HEK293 (cell line): ENCODE results near the gene MTMR3.
A peak's percentile ranks its signal among the peaks of the same experiment; 100 is the strongest.

Source experiments
- CTCF ChIA-PET: fragments of 350-600 bp; formaldehyde crosslinking; extraction: SDS; loops from one replicate; lab custom pipeline; 2021; ENCODE audit warnings: antibody characterized with exemption; lab: Yijun Ruan, JAX
- POLR2A ChIA-PET: fragments of 300-600 bp; formaldehyde crosslinking; extraction: SDS; loops from one replicate; lab custom pipeline; 2020; ENCODE audit warnings: antibody characterized with exemption, inconsistent platforms; lab: Yijun Ruan, JAX
- H3K27ac ChIP-seq: fragments of 200-500 bp; sonication (Bioruptor generic); 2 replicates; pipeline ENCODE4 v1.5.1; 2014; ENCODE audit warnings: low read depth, low read length, control low read depth, inconsistent platforms; ENCODE audit errors: extremely low read depth
- H3K36me3 ChIP-seq, 2 experiments: fragments of 200-500 bp in 1 of 2; sonication (Bioruptor generic) in 1 of 2; 1 replicate in 1 of 2; 2 replicates in 1 of 2; pipeline ENCODE4 v1.5.1; 2014 to 2017; ENCODE audit warnings: inconsistent platforms in 2 of 2, low read length in 2 of 2; ENCODE audit not compliant: control insufficient read depth in 2 of 2, insufficient read depth in 1 of 2
- H3K4me1 ChIP-seq: fragments of 200-500 bp; sonication (Bioruptor generic); 2 replicates; pipeline ENCODE4 v1.5.1; 2014; ENCODE audit warnings: mild to moderate bottlenecking, low read length, inconsistent platforms; ENCODE audit not compliant: control insufficient read depth, insufficient read depth
- H3K4me3 ChIP-seq: 2 replicates; pipeline ENCODE4 v1.5.1; 2011; ENCODE audit warnings: low read depth, mild to moderate bottlenecking, control low read depth, low read length, moderate library complexity
- H3K9me3 ChIP-seq: fragments of 200-500 bp; sonication (Bioruptor generic); 2 replicates; pipeline ENCODE4 v1.5.1; 2014; ENCODE audit warnings: low read depth, low read length, inconsistent platforms; ENCODE audit not compliant: control insufficient read depth, insufficient read depth
- GLIS1 ChIP-seq: fragments of 450-650 bp; formaldehyde crosslinking; IDR thresholded peaks from 2 replicates; pipeline ENCODE4 v1.5.1; 2016; ENCODE audit warnings: missing biosample characterization, missing genetic modification characterization
- IKZF3 ChIP-seq: fragments of 450-650 bp; IDR thresholded peaks from 2 replicates; pipeline ENCODE4 v1.5.0; 2018; ENCODE audit warnings: missing biosample characterization, mild to moderate bottlenecking, missing genetic modification characterization, moderate library complexity
- SP2 ChIP-seq: fragments of 450-650 bp; formaldehyde crosslinking; IDR thresholded peaks from 2 replicates; pipeline ENCODE4 v1.5.1; 2016; ENCODE audit warnings: missing biosample characterization, missing genetic modification characterization
- SP7 ChIP-seq: fragments of 450-650 bp; formaldehyde crosslinking; IDR thresholded peaks from 2 replicates; pipeline ENCODE4 v1.5.1; 2016; ENCODE audit warnings: missing biosample characterization, missing genetic modification characterization
- YY2 ChIP-seq: fragments of 450-650 bp; formaldehyde crosslinking; IDR thresholded peaks from 2 replicates; pipeline ENCODE4 v1.5.1; 2016; ENCODE audit warnings: missing biosample characterization, missing genetic modification characterization
- ZFHX2 ChIP-seq: fragments of 450-650 bp; formaldehyde crosslinking; conservative IDR thresholded peaks from 2 replicates; pipeline ENCODE4 v1.5.1; 2016; ENCODE audit warnings: missing biosample characterization, missing genetic modification characterization
- ZFP37 ChIP-seq: fragments of 450-650 bp; formaldehyde crosslinking; IDR thresholded peaks from 2 replicates; pipeline ENCODE4 v1.5.1; 2016; ENCODE audit warnings: missing biosample characterization, missing genetic modification characterization
- ZIC2 ChIP-seq: fragments of 450-650 bp; formaldehyde crosslinking; IDR thresholded peaks from 2 replicates; pipeline ENCODE4 v1.5.1; 2016; ENCODE audit warnings: missing biosample characterization, missing genetic modification characterization
- ZNF169 ChIP-seq: fragments of 450-650 bp; formaldehyde crosslinking; IDR thresholded peaks from 2 replicates; pipeline ENCODE4 v1.5.1; 2016; ENCODE audit warnings: missing biosample characterization, missing genetic modification characterization
- ZNF174 ChIP-seq: fragments of 450-650 bp; formaldehyde crosslinking; IDR thresholded peaks from 2 replicates; pipeline ENCODE4 v1.5.0; 2017; ENCODE audit warnings: missing biosample characterization, mild to moderate bottlenecking, missing genetic modification characterization
- ZNF18 ChIP-seq: fragments of 450-650 bp; formaldehyde crosslinking; IDR thresholded peaks from 2 replicates; pipeline ENCODE4 v1.5.1; 2016; ENCODE audit warnings: missing biosample characterization, missing genetic modification characterization
- ZNF274 ChIP-seq, 2 experiments: fragments of 200-500 bp in 1 of 2; fragments of 450-650 bp in 1 of 2; sonication (Bioruptor generic) in 1 of 2; formaldehyde crosslinking in 1 of 2; IDR thresholded peaks; 2 replicates each; pipeline versions ENCODE4 v1.5.1 to v1.6.1; 2014 to 2016; ENCODE audit warnings: borderline replicate concordance in 1 of 2, inconsistent platforms in 1 of 2, low read length in 1 of 2, missing biosample characterization in 1 of 2, missing genetic modification characterization in 1 of 2
- ZNF280D ChIP-seq: fragments of 450-650 bp; formaldehyde crosslinking; IDR thresholded peaks from 2 replicates; pipeline ENCODE4 v1.5.1; 2016; ENCODE audit warnings: missing biosample characterization, missing genetic modification characterization
- ZNF391 ChIP-seq: fragments of 450-650 bp; formaldehyde crosslinking; IDR thresholded peaks from 2 replicates; pipeline ENCODE4 v1.5.1; 2016; ENCODE audit warnings: low read depth, missing biosample characterization, missing genetic modification characterization, borderline replicate concordance
- ZNF394 ChIP-seq: fragments of 450-650 bp; formaldehyde crosslinking; IDR thresholded peaks from 2 replicates; pipeline ENCODE4 v1.5.1; 2016; ENCODE audit warnings: missing biosample characterization, missing genetic modification characterization, mild to moderate bottlenecking, moderate library complexity, borderline replicate concordance
- ZNF449 ChIP-seq: fragments of 450-650 bp; formaldehyde crosslinking; IDR thresholded peaks from 2 replicates; pipeline ENCODE4 v1.5.1; 2017; ENCODE audit warnings: missing biosample characterization, mild to moderate bottlenecking, missing genetic modification characterization, moderate library complexity
- ZNF510 ChIP-seq: fragments of 450-650 bp; formaldehyde crosslinking; IDR thresholded peaks from 2 replicates; pipeline ENCODE4 v1.5.1; 2018; ENCODE audit warnings: mild to moderate bottlenecking, missing genetic modification characterization, missing biosample characterization; ENCODE audit not compliant: insufficient replicate concordance
- ZNF629 ChIP-seq: fragments of 450-650 bp; formaldehyde crosslinking; IDR thresholded peaks from 2 replicates; pipeline ENCODE4 v1.5.1; 2017; ENCODE audit warnings: missing biosample characterization, missing genetic modification characterization
- ZNF645 ChIP-seq: fragments of 450-650 bp; formaldehyde crosslinking; IDR thresholded peaks from 2 replicates; pipeline ENCODE4; 2016; ENCODE audit warnings: missing biosample characterization, missing genetic modification characterization

MTMR3 gene

GRCh38 chr22:30030329-30030728, 147.4 kb downstream of the MTMR3 start (continued):
- no peak for TF ChIP-seq ZNF169
- no peak for TF ChIP-seq SP2 (tag by site-specific recombination)
- TF ChIP-seq ZNF629, result no peak
- no peak for TF ChIP-seq IKZF3 (tag by site-specific recombination)
- no peak for TF ChIP-seq ZNF18 (tag by site-specific recombination)
- TF ChIP-seq ZNF510, result no peak
- no peak for TF ChIP-seq ZFP37
- no peak for TF ChIP-seq ZNF274 (IDR thresholded peaks at IDR 0.05; ENCODE audit: low read length)
- TF ChIP-seq ZNF274 (tag by site-specific recombination; IDR thresholded peaks at IDR 0.05; ENCODE audit: borderline replicate concordance), result no peak
- TF ChIP-seq ZNF391 (tag by site-specific recombination), result no peak
- TF ChIP-seq, all 188 proteins: peak for 0

GRCh38 chr22:30031328-30031727, 148.4 kb downstream of the MTMR3 start:
- POLR2A ChIA-PET, result no interaction called here

GRCh38 chr22:30031764-30032455, 148.9 kb downstream of the MTMR3 start:
- peaks cover 0 to 25% of the 10 kb centered on the region in 2 experiments; a peak in 2 of 3 replicates for H3K36me3 ChIP-seq
- peak; percentile 75 for TF ChIP-seq GLIS1 (tag by site-specific recombination)
- TF ChIP-seq ZNF394 (tag by site-specific recombination), result no peak
- no peak overlapping the region for H3K27ac ChIP-seq
- H3K9me3 ChIP-seq, result no peaks in the 10 kb centered on the region
- H3K4me3 ChIP-seq, result no peak overlapping the region
- no peaks in the 10 kb centered on the region; the same call in 1 of the 2 replicates for H3K4me1 ChIP-seq
- POLR2A ChIA-PET, result no interaction called here
- CTCF ChIA-PET, result interaction anchor here (0.6 to 4.1 kb wide), 4 partner anchors 26 to 1779 kb away, joined by 3 to 16 read pairs (median 3); partner anchors contain the start of gene THOC5

More at GRCh38 chr22:30031328-30031727, 148.4 kb downstream of the MTMR3 start:
- CTCF ChIA-PET, result interaction anchor here (1.5 to 4.1 kb wide), 2 partner anchors 26 to 478 kb away, joined by 3 to 16 read pairs; partner anchors contain the start of gene THOC5
- Histone ChIP-seq H3K36me3 (peaks cover 0 to 31% of the 10 kb centered on the region in 2 experiments; a peak in 2 of 3 replicates), H3K4me1 (no peaks in the 10 kb centered on the region; the same call in 1 of the 2 replicates), H3K27ac (no peak overlapping the region), H3K4me3 (no peak overlapping the region), H3K9me3 (no peaks in the 10 kb centered on the region)
- TF ChIP-seq SP7 (peak; percentile 69), ZNF449 (tag by site-specific recombination) (no peak)

GRCh38 chr22:30033137-30033536, 150.2 kb downstream of the MTMR3 start:
- ChIA-PET POLR2A (interaction anchor here (0.6 kb wide), 2 partner anchors 11 to 439 kb away, joined by 3 read pairs; no protein-coding TSS in a partner anchor), CTCF (interaction anchor here (0.6 to 1.2 kb wide), 3 partner anchors 22 to 1030 kb away, joined by 3 to 4 read pairs (median 3); no protein-coding TSS in a partner anchor)
- no peak overlapping the region for H3K27ac ChIP-seq
- no peak overlapping the region for H3K4me3 ChIP-seq
- H3K4me1 ChIP-seq, result no peaks in the 10 kb centered on the region; the same call in 1 of the 2 replicates
- no peaks in the 10 kb centered on the region for H3K9me3 ChIP-seq
- peaks cover 0 to 14% of the 10 kb centered on the region in 2 experiments; a peak in 2 of 3 replicates for H3K36me3 ChIP-seq
- no peak for TF ChIP-seq ZNF280D (tag by site-specific recombination)
- no peak for TF ChIP-seq ZNF645
- no peak for TF ChIP-seq ZIC2 (tag by site-specific recombination)
- TF ChIP-seq YY2, result no peak
- no peak for TF ChIP-seq ZNF174 (tag by site-specific recombination)
- no peak for TF ChIP-seq ZFHX2
- TF ChIP-seq IKZF3 (tag by site-specific recombination), result no peak
